Gastrocnemius medialis (tissue), 4 donors: ENCODE measurements around the gene DIAPH1.

Experiments
- POLR2A ChIP-seq, 2 donors: fragments of 450-650 bp; IDR thresholded peaks; one replicate each; pipeline ENCODE4 v1.6.1; 2017; ENCODE audit warnings: antibody characterized with exemption in 2 of 2, mild to moderate bottlenecking in 2 of 2, moderate library complexity in 2 of 2
- TF ChIP-seq, protein P1 (sequence below), 5 experiments: fragments of 450-650 bp in 3 of 5; fragments of 200-600 bp in 2 of 5; sonication (generic) in 2 of 5; IDR thresholded peaks in 4 of 5; conservative IDR thresholded peaks in 1 of 5; 1 replicate in 4 of 5; 2 replicates in 1 of 5; pipeline ENCODE4 v1.5.1; 2016 to 2019; ENCODE audit warnings: antibody characterized with exemption in 5 of 5, mild to moderate bottlenecking in 3 of 5, moderate library complexity in 3 of 5

DNA sequence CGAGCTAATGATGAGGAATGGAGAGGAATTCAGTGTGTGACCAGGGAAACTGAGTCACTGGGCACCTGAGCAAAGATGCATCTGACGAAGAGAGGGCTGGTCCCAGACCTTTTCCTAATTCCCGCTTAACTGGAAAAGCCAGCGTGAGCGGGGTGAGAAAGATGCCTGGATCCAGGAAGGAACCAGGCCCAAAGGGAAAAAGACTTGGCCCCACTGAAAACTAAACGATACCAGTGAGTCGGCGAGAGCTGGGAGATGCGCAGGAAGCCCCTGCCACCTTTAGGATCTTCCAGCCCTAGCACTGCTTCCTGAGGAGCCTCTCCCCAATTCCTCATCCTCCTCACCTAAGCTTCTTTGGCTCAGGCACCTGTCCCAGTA, 32.9 kb upstream of the DIAPH1 start:
- TF ChIP-seq, protein P1, sequence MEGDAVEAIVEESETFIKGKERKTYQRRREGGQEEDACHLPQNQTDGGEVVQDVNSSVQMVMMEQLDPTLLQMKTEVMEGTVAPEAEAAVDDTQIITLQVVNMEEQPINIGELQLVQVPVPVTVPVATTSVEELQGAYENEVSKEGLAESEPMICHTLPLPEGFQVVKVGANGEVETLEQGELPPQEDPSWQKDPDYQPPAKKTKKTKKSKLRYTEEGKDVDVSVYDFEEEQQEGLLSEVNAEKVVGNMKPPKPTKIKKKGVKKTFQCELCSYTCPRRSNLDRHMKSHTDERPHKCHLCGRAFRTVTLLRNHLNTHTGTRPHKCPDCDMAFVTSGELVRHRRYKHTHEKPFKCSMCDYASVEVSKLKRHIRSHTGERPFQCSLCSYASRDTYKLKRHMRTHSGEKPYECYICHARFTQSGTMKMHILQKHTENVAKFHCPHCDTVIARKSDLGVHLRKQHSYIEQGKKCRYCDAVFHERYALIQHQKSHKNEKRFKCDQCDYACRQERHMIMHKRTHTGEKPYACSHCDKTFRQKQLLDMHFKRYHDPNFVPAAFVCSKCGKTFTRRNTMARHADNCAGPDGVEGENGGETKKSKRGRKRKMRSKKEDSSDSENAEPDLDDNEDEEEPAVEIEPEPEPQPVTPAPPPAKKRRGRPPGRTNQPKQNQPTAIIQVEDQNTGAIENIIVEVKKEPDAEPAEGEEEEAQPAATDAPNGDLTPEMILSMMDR (IDR thresholded peaks at IDR 0.05 in 4 of 5, conservative IDR thresholded peaks at IDR 0.05 in 1 of 5), result no peak
- no peak for TF ChIP-seq POLR2A (IDR thresholded peaks at IDR 0.05)
